Sigmoid colon (tissue), 7 donors: Measurements from ENCODE around the gene NKD2. TPM values are rescaled to one million over a fixed set of nuclear protein-coding genes. Genes with fewer than 3 reads are reported as not detected.

ENCODE experiments used
- DNase-seq: peaks from one replicate; pipeline ENCODE4 v3.0.0-alpha.2; 2019
- H3K27ac ChIP-seq, 4 donors: fragments of 200-600 bp; sonication (generic); one replicate each; pipeline ENCODE4 v1.5.1; 2016 to 2019; ENCODE audit warnings: mild to moderate bottlenecking in 1 of 4
- H3K27me3 ChIP-seq, 3 donors: fragments of 200-600 bp; sonication (generic); one replicate each; pipeline ENCODE4 v1.5.1; 2019; ENCODE audit warnings: mild to moderate bottlenecking in 1 of 3
- H3K36me3 ChIP-seq, 4 donors: fragments of 200-600 bp; sonication (generic); one replicate each; pipeline ENCODE4 v1.5.1; 2016 to 2019
- H3K4me1 ChIP-seq, 4 donors: fragments of 200-600 bp; sonication (generic); one replicate each; pipeline ENCODE4 v1.5.1; 2017 to 2019
- H3K4me3 ChIP-seq, 4 donors: fragments of 200-600 bp; sonication (generic); one replicate each; pipeline ENCODE4 v1.5.1; 2017 to 2019; ENCODE audit warnings: mild to moderate bottlenecking in 2 of 4, moderate library complexity in 1 of 4
- H3K9me3 ChIP-seq, 4 donors: fragments of 200-600 bp in 3 of 4; sonication (generic) in 3 of 4; one replicate each; pipeline versions ENCODE4 v1.5.1 to v1.6.1; 2013 to 2019
- CTCF ChIP-seq, 4 experiments: fragments of 450-650 bp in 3 of 4; fragments of 200-600 bp in 1 of 4; IDR thresholded peaks; one replicate each; pipeline ENCODE4 v1.5.1; 2016 to 2019; ENCODE audit warnings: antibody characterized with exemption in 4 of 4, mild to moderate bottlenecking in 3 of 4, moderate library complexity in 2 of 4
- EP300 ChIP-seq, 4 donors: sonication (generic); formaldehyde crosslinking; IDR thresholded peaks; one replicate each; pipeline ENCODE4 v1.6.1; 2017; ENCODE audit warnings: antibody characterized with exemption in 4 of 4
- POLR2A ChIP-seq, 2 donors: fragments of 450-650 bp; IDR thresholded peaks; one replicate each; pipeline ENCODE4 v1.6.1; 2016; ENCODE audit warnings: antibody characterized with exemption in 2 of 2, mild to moderate bottlenecking in 2 of 2, moderate library complexity in 2 of 2
- POLR2AphosphoS5 ChIP-seq, 4 donors: sonication (generic); formaldehyde crosslinking; IDR thresholded peaks; one replicate each; pipeline ENCODE4 v1.6.1; 2017; ENCODE audit warnings: antibody characterized with exemption in 4 of 4
- WGBS, 2 donors: extraction: QIAGEN DNeasy Blood & Tissue Kit; methylation state at CpG; one replicate each; pipeline ENCODE4 v1.1.7; 2013; 5-methylcytosine and 5-hydroxymethylcytosine counted together
- intact Hi-C: fragments of 100-400 bp; cut with DNase I; formaldehyde crosslinking; loops from one replicate; pipeline ENCODE4 v1.15.1; 2023
- polyA plus RNA-seq, 3 donors: library from polyadenylated mRNA; stranded (reverse); fragments of 200-250 nt; gene quantifications; one replicate each; pipeline ENCODE4 v1.2.3, GENCODE V29; 2013
- total RNA-seq, 4 donors: library from RNA; depleted of rRNA; stranded (reverse); fragments of >200 nt; gene quantifications; one replicate each; pipeline ENCODE4 v1.1.0, GENCODE V29; 2016
- donor health status: healthy with polysubstance abuse.
- donor health status: Bipolar disorder and iron deficiency.
- donor health status: healthy.

The NKD2 gene
- total and polyA plus RNA-seq, 7 donors: 0.60 to 4.4 (median 1.8) TPM

- intact Hi-C loops: no loop called here
- H3K4me1 ChIP-seq: no peaks in the 10 kb centered on the region
- H3K9me3 ChIP-seq: no peaks in the 10 kb centered on the region
- H3K27me3 ChIP-seq: no peaks in the 10 kb centered on the region
- peaks cover 8 to 82% (median 52%) of the 10 kb centered on the region in 4 donors for H3K36me3 ChIP-seq
- WGBS, 2 donors: 95 to 96% methylated on average over 27 of the region's 27 CpGs
- H3K4me3 ChIP-seq: no peak overlapping the region
- H3K27ac ChIP-seq: no peak overlapping the region
- no peak for TF ChIP-seq CTCF (IDR thresholded peaks at IDR 0.05)
- TF ChIP-seq POLR2AphosphoS5 (IDR thresholded peaks at IDR 0.05): no peak
- no peak for TF ChIP-seq EP300 (IDR thresholded peaks at IDR 0.05)
- no peak for TF ChIP-seq POLR2A (IDR thresholded peaks at IDR 0.05)
- no peak for DNase-seq
These were observed 69.0 kb downstream of the NKD2 start for GRCh38 chr5:1077491-1078020.

GRCh38 chr5:1078206-1078605 is 69.6 kb downstream of the NKD2 start:
- Histone ChIP-seq H3K36me3 (peaks cover 8 to 84% (median 52%) of the 10 kb centered on the region in 4 donors), H3K4me1 (no peaks in the 10 kb centered on the region), H3K4me3 (no peak overlapping the region), H3K27ac (no peak overlapping the region), H3K9me3 (no peaks in the 10 kb centered on the region), H3K27me3 (no peaks in the 10 kb centered on the region)
- intact Hi-C loops: no loop called here
- TF ChIP-seq EP300 (IDR thresholded peaks at IDR 0.05) (no peak), POLR2A (IDR thresholded peaks at IDR 0.05) (no peak), CTCF (IDR thresholded peaks at IDR 0.05) (no peak), POLR2AphosphoS5 (IDR thresholded peaks at IDR 0.05) (no peak)
- WGBS, 2 donors: 94 to 95% methylated on average over 13 of the region's 13 CpGs
- DNase-seq: no peak

GRCh38 chr5:1078851-1079250 is 70.2 kb downstream of the NKD2 start:
- intact Hi-C loops: no loop called here
- no peak for TF ChIP-seq POLR2AphosphoS5 (IDR thresholded peaks at IDR 0.05)
- TF ChIP-seq EP300 (IDR thresholded peaks at IDR 0.05): no peak
- no peak for TF ChIP-seq CTCF (IDR thresholded peaks at IDR 0.05)
- no peak for TF ChIP-seq POLR2A (IDR thresholded peaks at IDR 0.05)

GRCh38 chr5:1079486-1079885 is 70.9 kb downstream of the NKD2 start:
- intact Hi-C loops: no loop called here
- TF ChIP-seq CTCF (IDR thresholded peaks at IDR 0.05): no peak
- no peak for TF ChIP-seq POLR2AphosphoS5 (IDR thresholded peaks at IDR 0.05)
- no peak for TF ChIP-seq POLR2A (IDR thresholded peaks at IDR 0.05)
- no peak for TF ChIP-seq EP300 (IDR thresholded peaks at IDR 0.05)
- no peaks in the 10 kb centered on the region for H3K27me3 ChIP-seq
- H3K4me1 ChIP-seq: no peaks in the 10 kb centered on the region
- 96 to 97% methylated on average over 18 of the region's 18 CpGs for WGBS, 2 donors
- H3K4me3 ChIP-seq: no peak overlapping the region
- no peak overlapping the region for H3K27ac ChIP-seq
- no peaks in the 10 kb centered on the region for H3K9me3 ChIP-seq
- no peak for DNase-seq
- peaks cover 8 to 84% (median 52%) of the 10 kb centered on the region in 4 donors for H3K36me3 ChIP-seq

More at GRCh38 chr5:1078851-1079250, 70.2 kb downstream of the NKD2 start:
- no peaks in the 10 kb centered on the region for H3K4me1 ChIP-seq
- H3K36me3 ChIP-seq: peaks cover 2 to 84% (median 52%) of the 10 kb centered on the region in 4 donors
- H3K9me3 ChIP-seq: no peaks in the 10 kb centered on the region
- no peaks in the 10 kb centered on the region for H3K27me3 ChIP-seq
- DNase-seq: no peak
- H3K4me3 ChIP-seq: no peak overlapping the region
- 93 to 95% methylated on average over 23 of the region's 23 CpGs for WGBS, 2 donors
- H3K27ac ChIP-seq: no peak overlapping the region

GRCh38 chr5:1079961-1080360 is 71.4 kb downstream of the NKD2 start:
- H3K4me1 ChIP-seq: no peaks in the 10 kb centered on the region
- peaks cover 13 to 84% (median 51%) of the 10 kb centered on the region in 4 donors for H3K36me3 ChIP-seq
- no peak overlapping the region for H3K27ac ChIP-seq
- intact Hi-C loops: no loop called here
- 87 to 93% methylated on average over 31 to 32 of the region's 35 CpGs for WGBS, 2 donors
- H3K27me3 ChIP-seq: no peaks in the 10 kb centered on the region
- DNase-seq: no peak
- no peaks in the 10 kb centered on the region for H3K9me3 ChIP-seq
- no peak overlapping the region for H3K4me3 ChIP-seq
- TF ChIP-seq POLR2AphosphoS5 (IDR thresholded peaks at IDR 0.05): no peak
- TF ChIP-seq POLR2A (IDR thresholded peaks at IDR 0.05): no peak
- TF ChIP-seq EP300 (IDR thresholded peaks at IDR 0.05): no peak
- TF ChIP-seq CTCF (IDR thresholded peaks at IDR 0.05): no peak
